DMS 273 (cell line): ENCODE results near the gene CXCR4.

Source experiments
- DNase-seq: peaks from one replicate; lab custom pipeline; 2025; ENCODE audit not compliant: unreplicated experiment; lab: John Stamatoyannopoulos, UW

The CXCR4 gene

GRCh38 chr2:136117909-136118818, at the start of gene CXCR4:
TSS of gene CXCR4 (minus strand) at chr2:136118149. CDS start at chr2:136118060, 89 bp downstream.
- peak; percentile 93 for DNase-seq

DNA sequence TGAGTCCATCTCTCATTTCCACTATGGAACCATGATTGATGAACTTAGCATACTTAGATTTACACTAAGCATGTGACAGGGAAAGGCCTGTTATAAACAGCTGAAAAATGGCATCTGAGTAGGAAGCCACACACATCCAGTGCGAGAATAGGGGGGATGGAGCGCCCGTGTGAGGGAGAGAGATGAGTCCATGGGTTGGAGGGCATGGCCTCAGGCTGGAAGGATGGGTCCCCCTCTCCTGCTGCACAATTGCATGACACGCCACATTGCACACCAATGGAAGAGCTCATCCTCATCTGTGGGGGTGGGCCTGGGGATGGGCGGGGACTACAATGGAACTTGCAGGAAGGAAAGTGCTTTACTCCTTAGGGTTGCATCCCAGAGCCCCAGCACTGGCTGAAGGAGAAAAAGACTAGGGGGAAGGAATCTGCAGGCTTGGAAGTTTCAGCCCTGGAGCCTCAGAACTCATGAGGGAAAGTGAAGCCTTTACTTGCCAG, 46.4 kb upstream of the CXCR4 start:
- DNase-seq: no peak

DNA sequence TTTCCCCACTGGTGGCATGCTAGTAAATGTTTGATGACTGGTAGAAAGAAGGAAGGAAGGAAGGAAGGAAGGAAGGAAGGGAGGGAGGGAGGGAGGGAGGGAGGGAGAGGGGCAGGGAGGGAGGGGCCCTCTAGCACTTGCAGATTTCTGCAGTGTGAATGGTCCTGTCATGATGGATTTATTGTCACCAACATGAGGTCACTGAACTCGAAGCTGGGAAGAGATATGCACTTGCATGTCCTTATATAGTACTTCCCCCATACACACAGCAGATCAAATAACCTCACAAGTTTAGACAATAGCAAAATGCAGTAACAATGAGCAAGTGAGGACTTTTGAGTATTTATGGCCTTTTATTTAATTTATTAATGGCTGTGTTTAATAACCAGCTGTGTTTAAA, 44.5 kb upstream of the CXCR4 start:
- DNase-seq: no peak

GRCh38 chr2:136156411-136156810, 38.5 kb upstream of the CXCR4 start:
- peak; percentile 85 for DNase-seq

DNA sequence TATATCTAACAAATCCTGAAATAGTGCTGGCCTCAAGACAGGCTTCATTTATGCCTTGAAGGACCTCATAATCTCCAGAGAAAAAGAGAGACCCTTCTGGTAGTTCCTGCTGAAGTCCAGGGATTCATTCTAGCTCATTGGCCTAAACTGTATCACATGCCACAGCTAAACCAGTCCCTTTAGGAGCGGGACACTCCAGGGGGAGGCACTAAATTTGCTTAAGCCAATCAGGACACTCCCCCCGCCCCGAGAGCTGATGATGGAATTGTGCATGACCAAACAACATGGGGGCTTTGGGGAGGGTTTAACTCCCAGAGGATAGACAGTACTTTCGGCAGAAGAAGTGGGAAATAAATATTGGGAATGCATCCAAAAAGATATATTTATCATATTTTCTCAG, 36.4 kb upstream of the CXCR4 start:
- DNase-seq: no peak

DNA sequence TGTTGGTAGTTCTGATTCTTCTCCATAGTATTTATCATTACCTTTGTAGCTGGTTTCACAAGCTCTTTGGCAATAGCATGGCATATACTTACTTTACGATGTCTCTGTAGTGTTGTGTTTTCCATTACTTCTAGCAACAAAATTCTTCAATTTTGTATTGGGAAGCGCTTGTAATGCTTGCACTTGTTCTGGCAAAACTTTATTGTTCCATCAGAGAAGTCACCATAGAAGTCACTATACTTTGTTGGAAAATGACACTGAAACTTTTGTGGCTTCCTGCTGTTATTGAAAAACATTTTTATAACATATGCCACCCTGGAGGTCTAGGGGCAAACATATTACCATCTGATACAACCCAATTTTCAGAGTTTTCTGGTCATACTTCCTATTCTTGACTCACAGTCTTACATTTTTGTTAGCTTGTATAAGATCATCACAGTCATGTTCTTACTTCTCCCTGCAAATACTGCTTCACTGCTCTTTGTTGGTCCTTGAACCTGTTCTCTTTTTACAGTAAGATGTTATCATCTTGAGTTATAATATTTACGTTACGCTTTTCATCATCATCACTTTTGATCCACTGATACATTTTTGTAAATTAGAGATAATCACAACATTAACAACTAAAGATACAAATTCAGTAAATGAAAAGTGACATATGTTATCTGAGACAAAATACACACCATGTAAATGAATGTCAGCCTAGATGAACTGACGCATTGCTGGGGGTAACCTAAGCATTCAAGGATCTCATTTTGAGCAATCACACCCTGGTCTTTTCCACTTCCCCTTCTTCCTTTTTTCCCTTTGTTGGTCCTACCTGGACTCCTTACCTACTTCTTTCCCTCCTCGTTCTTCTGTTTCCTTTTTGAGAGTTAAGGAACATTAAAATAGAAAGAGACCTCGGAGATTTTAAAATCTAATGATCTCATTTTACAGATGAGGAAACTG, 33.3 kb upstream of the CXCR4 start:
- no peak for DNase-seq

GRCh38 chr2:136149011-136149410, 31.1 kb upstream of the CXCR4 start:
- no peak for DNase-seq

DNA sequence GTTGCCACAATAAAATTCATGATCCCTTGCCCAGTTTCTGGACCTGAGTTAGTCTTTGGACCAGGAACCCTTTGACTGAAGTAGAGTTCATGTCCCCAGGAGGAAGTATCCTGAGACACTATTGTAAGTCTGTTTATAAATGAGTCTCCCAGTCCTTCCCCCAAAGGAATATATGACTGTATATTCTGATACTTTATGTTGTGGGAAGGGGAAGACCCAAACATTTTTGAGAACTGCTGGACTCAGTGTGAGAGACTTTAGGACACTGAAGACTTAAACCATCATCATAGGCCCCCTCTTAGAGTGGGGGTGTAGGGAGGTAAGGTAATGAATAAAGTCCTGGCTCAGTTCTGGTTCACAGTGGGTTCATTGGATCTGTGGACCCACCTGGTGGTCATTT, 28.6 kb upstream of the CXCR4 start:
- no peak for DNase-seq

DNA sequence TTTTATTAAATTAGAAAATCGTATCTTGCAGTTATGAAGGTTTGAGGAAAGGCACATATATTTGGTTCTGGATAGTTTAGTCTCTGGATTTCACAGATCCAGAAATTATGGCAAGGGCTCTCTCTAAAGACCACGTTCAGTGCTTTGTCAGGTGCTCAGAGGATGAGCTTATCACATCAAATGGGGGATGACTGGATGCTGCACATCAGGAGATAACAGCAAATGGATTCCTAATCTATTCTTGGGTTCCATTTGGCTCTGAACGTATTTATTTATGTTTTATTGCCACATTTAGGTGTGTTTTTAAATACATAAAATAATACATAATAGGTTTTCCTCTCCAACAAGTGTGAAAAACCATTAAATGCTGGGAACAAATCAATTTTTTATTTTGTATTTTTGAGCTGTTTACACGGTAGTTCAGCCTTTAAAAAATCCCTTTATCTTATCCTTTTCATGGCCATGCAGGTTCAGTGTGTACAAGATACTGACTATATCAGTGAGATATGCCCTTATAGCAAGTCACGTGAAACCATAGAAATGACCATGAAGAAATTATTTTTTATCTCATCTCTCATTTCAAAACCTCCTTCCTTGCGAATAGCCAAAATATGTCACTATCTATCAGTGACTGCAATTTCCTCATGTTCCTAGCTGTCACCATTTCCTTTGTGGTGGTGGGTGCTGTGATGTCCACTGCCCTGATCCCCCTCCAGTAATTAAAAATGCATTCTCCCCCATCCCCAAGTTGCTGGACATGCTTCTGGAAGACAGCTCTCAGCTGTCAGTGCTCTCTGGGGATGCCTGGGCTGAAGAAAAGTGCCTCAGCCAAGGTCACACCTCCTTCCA, 25.9 kb upstream of the CXCR4 start:
- DNase-seq: no peak

DNA sequence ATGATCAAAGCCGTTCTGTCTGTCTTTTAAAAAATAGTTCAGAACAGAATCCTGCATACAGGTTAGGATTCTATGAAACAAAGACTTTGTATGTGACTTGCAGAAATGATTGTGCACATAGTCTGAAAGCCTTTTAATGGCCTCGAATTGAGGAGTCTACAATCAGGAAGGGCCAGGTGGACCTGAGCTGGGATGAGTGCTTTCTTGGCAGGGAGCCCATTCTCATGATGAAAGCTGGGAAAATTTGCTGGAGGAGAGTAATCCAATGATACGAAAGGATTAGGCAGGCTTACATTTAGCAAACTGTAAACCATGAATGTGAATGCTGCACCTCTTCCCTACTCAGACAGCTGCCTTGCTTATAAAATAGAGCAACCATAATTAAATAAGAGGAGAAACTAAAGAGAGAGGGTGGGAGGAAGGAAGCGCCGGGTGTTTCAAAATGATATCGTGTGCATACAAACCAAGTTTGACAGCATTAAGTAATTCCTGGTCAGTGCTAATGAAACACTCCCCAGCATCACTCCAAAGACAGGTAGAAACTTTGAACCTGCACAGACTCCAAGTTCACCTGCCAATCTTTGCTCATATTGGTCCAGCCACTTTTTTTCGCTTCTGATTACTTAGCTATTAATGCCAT, 23.7 kb upstream of the CXCR4 start:
- DNase-seq: peak; percentile 93

DNA sequence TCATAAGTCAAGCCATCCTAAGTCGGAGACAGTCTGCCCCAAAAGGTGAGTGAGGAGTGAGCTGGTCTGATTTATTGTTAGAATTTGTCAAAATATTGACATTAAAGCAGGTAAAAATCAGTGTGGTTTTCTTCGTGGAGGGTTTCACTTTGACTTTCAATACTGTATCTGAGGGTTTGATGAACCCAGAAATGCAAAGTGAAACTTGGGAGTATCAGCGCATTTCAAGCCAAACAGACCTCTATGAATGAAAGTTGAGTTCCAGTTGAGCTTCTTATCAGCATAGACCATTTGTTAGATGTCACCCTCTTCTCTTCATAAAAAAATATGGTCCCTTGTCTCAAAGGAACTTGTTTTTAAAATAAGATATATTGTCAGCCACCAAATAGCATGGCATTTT, 21.7 kb upstream of the CXCR4 start:
- no peak for DNase-seq

GRCh38 chr2:136137982-136138381, 20.0 kb upstream of the CXCR4 start:
- DNase-seq: no peak

GRCh38 chr2:136136931-136137330, 19.0 kb upstream of the CXCR4 start:
- DNase-seq: peak; percentile 49

GRCh38 chr2:136135921-136136906, 18.3 kb upstream of the CXCR4 start:
- peak; percentile 73 for DNase-seq

DNA sequence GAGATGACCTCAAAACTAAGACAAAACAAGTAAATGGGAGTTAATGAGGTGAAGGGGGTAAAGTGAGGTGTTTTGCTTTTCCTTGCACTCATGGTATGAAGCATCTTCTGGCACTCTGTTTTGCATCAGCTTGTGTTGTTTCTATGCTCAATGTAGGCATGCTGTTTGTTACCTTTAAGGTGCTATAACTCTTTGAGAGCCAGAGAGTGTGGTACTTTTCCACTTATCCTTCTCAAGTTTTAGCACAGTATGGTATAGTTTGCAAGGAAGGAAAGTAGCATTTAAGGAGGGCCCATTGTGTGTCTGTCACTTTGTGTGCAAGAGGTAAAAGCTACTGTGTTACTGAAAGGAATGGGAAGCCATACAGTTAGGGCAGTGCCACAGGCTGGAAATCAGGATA, 17.5 kb upstream of the CXCR4 start:
- DNase-seq: no peak

DNA sequence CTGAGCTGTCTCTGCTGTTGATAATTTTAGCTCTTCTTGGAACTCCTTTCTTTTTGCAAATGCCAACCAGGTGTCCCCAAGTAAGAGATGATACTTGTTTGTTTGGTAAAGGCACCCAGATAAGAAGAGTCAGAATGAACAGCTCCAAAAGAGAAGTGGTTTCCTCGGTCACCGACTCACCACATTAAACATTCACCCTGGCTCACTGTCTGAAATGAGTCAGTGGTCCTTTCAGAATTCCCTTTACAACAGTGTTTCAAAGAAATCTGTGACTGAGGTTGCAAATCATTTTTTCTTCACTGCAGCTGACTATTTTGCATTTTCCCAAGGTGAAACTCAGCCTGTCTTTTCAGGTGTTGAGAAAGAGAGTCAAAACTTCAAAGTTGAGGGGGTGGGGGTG, 16.2 kb upstream of the CXCR4 start:
- no peak for DNase-seq

- DNase-seq: no peak
Observed at GRCh38 chr2:136133586-136133985, 15.6 kb upstream of the CXCR4 start.

- DNase-seq: no peak
Observed at GRCh38 chr2:136133176-136133575, 15.2 kb upstream of the CXCR4 start.

- no peak for DNase-seq
Observed at GRCh38 chr2:136132825-136133155, 14.8 kb upstream of the CXCR4 start.
